Testis (tissue), 2 donors: ENCODE measurements around the gene ERBIN.

Experiments
- CTCF ChIP-seq, 3 experiments: fragments of 450-650 bp in 2 of 3; fragments of 200-600 bp in 1 of 3; sonication (generic) in 1 of 3; IDR thresholded peaks; one replicate each; pipeline ENCODE4 v1.5.1; 2016 to 2019; ENCODE audit warnings: antibody characterized with exemption in 3 of 3, mild to moderate bottlenecking in 2 of 3, moderate library complexity in 1 of 3
- POLR2A ChIP-seq: fragments of 450-650 bp; IDR thresholded peaks from one replicate; pipeline ENCODE4 v1.6.1; 2017; ENCODE audit warnings: antibody characterized with exemption, mild to moderate bottlenecking, moderate library complexity

- TF ChIP-seq CTCF (IDR thresholded peaks at IDR 0.05) (no peak), POLR2A (no peak)
Observed at GRCh38 chr5:66015196-66015960, 89.0 kb downstream of the ERBIN start.
